A549 treated with Mapracorat at 1 μM for 4 hours (cell line): ENCODE data around the gene EVA1B. TPM values are rescaled to one million over a fixed set of nuclear protein-coding genes. Genes with fewer than 3 reads are reported as not detected.

Source experiments
- total RNA-seq: library from RNA; stranded (reverse); fragments of 200-300 nt; extraction: Qiagen RNA extraction; gene quantifications from 5 replicates; pipeline ENCODE4 v1.2.3, GENCODE V29; 2022

The EVA1B gene, protein sequence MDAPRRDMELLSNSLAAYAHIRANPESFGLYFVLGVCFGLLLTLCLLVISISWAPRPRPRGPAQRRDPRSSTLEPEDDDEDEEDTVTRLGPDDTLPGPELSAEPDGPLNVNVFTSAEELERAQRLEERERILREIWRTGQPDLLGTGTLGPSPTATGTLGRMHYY
- 9.5 to 25.0 TPM (median 23.7 TPM) in 5 replicates for total RNA-seq

DNA sequence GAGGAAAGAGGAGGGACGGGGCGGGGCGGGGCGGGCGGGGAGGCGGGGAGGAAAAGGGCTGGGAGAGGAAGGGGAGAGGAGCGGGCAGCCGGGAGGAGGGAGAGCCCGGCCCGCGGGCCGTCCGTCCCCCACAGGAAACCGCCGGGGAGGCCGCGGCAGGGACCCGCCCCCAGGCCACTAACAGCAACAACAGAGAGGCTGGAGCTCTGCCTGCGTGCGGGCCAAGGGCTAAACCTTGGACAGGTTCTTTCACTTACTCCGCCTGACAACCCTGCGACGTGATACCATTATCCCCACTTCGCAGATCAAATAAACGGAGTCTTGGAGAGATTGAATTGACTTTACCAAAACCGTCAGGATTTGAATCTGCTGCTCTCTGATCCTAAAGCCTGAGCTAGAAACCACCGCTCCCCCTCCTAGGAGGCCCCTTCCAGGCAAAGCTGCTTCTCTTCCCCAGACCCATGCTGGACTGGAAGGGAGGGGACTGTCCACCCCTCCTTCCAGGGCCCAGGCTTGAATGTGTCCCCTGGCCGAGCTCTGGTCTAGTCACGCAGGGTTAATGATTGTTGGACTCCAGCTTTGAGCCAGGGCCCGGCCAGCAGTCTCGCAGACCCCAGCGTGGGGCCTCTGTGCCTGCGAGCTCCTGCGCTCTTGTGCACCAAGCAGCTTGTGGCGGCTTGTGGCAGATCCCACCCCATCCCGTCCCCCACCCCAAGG is at the start of gene EVA1B:
Gene EVA1B (minus strand): TSS at position 10 of the 717 bp plus-strand sequence. CDS start 608 bp downstream, outside the sequence.

DNA sequence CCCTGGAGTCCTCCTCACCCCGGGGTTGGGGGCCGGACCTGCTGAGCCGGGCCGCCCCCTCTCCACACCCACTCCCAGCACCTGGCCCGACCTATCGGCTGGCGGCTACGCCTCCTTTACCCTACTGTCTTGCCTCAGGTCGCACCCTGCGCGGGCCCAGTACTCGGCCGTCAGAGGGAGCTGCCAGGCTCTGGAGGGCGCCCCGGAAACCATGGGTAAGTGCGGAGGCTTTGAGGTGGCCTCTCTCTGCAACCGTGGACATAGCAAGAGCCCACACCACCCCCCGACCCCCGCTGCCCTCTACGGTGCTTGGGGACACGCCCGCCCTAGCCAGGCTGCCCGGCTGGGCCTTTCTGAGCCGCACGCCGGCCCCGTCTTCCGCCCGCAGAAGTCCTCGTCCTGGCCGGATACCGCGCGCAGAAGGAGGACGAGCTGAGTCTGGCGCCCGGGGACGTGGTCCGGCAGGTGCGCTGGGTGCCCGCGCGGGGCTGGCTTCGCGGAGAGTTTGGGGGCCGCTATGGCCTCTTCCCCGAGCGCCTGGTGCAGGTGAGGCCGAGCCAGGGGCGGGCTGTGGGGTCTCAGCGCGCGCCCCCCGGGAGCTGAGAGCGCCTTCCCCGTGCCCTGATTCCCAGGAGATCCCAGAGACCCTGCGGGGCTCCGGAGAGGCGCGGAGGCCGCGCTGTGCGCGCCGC is 17.1 kb downstream of the EVA1B start, which contains the start of gene SH3D21:
Gene SH3D21 (plus strand): TSS at position 159 of the 692 bp plus-strand sequence. CDS start 53 bp downstream, at position 212.

Other genes starting within 250 kb of the EVA1B start
- gene TEKT2, start 239.6 kb downstream of the EVA1B start, total RNA-seq: not detected in 5 replicates
- gene ADPRS, start 234.8 kb downstream of the EVA1B start, total RNA-seq: 23.8 to 32.3 TPM (median 30.7 TPM) in 5 replicates
- gene COL8A2, start 198.4 kb downstream of the EVA1B start, total RNA-seq: 0.08 to 0.15 TPM (median 0.12 TPM) in 5 replicates
- gene TRAPPC3, start 174.2 kb downstream of the EVA1B start, total RNA-seq: 69.6 to 89.3 TPM (median 84.8 TPM) in 5 replicates
- gene MAP7D1, start 167.5 kb downstream of the EVA1B start, total RNA-seq: 179 to 203 TPM (median 196 TPM) in 5 replicates
- 62.8 to 73.5 TPM (median 69.7 TPM) in 5 replicates for gene THRAP3, start 99.2 kb downstream of the EVA1B start, total RNA-seq
- gene SH3D21, start 17.3 kb downstream of the EVA1B start, total RNA-seq: 1.9 to 3.8 TPM (median 2.4 TPM) in 5 replicates
- gene STK40, start 62.3 kb upstream of the EVA1B start, total RNA-seq: 8.3 to 11.0 TPM (median 10.7 TPM) in 5 replicates
- gene LSM10, start 74.3 kb upstream of the EVA1B start, total RNA-seq: 40.4 to 47.1 TPM (median 43.0 TPM) in 5 replicates
- 5.0 to 7.5 TPM (median 6.7 TPM) in 5 replicates for gene OSCP1, start 126.8 kb upstream of the EVA1B start, total RNA-seq
- gene MRPS15, start 140.7 kb upstream of the EVA1B start, total RNA-seq: 73.9 to 86.0 TPM (median 81.7 TPM) in 5 replicates
- not detected in 5 replicates for gene CSF3R, start 159.3 kb upstream of the EVA1B start, total RNA-seq